Endothelial cell of umbilical vein (primary cell): Measurements from ENCODE around the gene TMEM18. TPM values are rescaled to one million over a fixed set of nuclear protein-coding genes. Genes with fewer than 3 reads are reported as not detected.

Experiments used
- BruUV-seq: library from RNA; stranded (reverse); fragments of 400-500 nt; replicated peaks from 2 replicates; lab custom pipeline; 2021; lab: Mats Ljungman, UMichigan
- CTCF ChIA-PET: fragments of 300-600, 350-600 bp; sonication (Branson Sonifier 250); formaldehyde crosslinking; loops from one replicate; lab custom pipeline; 2021; ENCODE audit warnings: antibody characterized with exemption, inconsistent platforms; lab: Charles Lee
- POLR2A ChIA-PET: fragments of 300-600, 350-600 bp; sonication (Branson Sonifier 250); formaldehyde crosslinking; loops from one replicate; lab custom pipeline; 2021; ENCODE audit warnings: antibody characterized with exemption, inconsistent platforms; lab: Charles Lee
- DNase-seq: peaks from one replicate; pipeline ENCODE4 v3.0.0-alpha.2; 2011; ENCODE audit warnings: low read depth, low spot score
- FAIRE-seq: peaks from 2 replicates; lab custom pipeline; 2011; peaks lifted over from hg19 to GRCh38; lab: Jason Lieb, UNC
- H2AFZ ChIP-seq: 2 replicates; pipeline ENCODE4 v1.6.0; 2012; ENCODE audit warnings: low read depth, low read length, control low read depth, inconsistent platforms
- H3K27ac ChIP-seq: 2 replicates; pipeline ENCODE4 v1.5.1; 2011; ENCODE audit warnings: low read depth, mild to moderate bottlenecking, control low read depth, low read length, moderate library complexity; ENCODE audit not compliant: insufficient read depth
- H3K27me3 ChIP-seq, 2 experiments: 2 replicates each; pipeline versions ENCODE4 v1.6.0 to v1.6.1; 2011; ENCODE audit warnings: low read length in 2 of 2, mixed read lengths in 1 of 2; ENCODE audit not compliant: control insufficient read depth in 2 of 2, insufficient read depth in 2 of 2
- H3K36me3 ChIP-seq, 2 experiments: 2 replicates in 1 of 2; 3 replicates in 1 of 2; pipeline ENCODE4 v1.5.1; 2011; ENCODE audit warnings: low read length in 2 of 2, mild to moderate bottlenecking in 1 of 2, moderate library complexity in 1 of 2; ENCODE audit not compliant: control insufficient read depth in 2 of 2, insufficient read depth in 2 of 2; ENCODE audit errors: extremely low read depth in 1 of 2
- H3K4me1 ChIP-seq: 3 replicates; pipeline ENCODE4 v1.5.1; 2011; ENCODE audit warnings: mild to moderate bottlenecking, low read length; ENCODE audit not compliant: control insufficient read depth, insufficient read depth; ENCODE audit errors: extremely low read depth
- H3K4me2 ChIP-seq: 2 replicates; pipeline ENCODE4 v1.6.1; 2011; ENCODE audit warnings: low read length, control low read depth, mixed read lengths; ENCODE audit not compliant: insufficient read depth
- H3K4me3 ChIP-seq, 3 experiments: fragments of 200-600 bp in 1 of 3; sonication (generic), shearing (Covaris generic) in 1 of 3; replicated peaks in 1 of 3; 2 replicates each; pipeline ENCODE4 v1.5.1; 2011 to 2016; ENCODE audit warnings: control low read depth in 3 of 3, low read length in 3 of 3, mild to moderate bottlenecking in 2 of 3, inconsistent platforms in 1 of 3, low read depth in 1 of 3, moderate library complexity in 1 of 3; ENCODE audit not compliant: insufficient read depth in 1 of 3
- H3K79me2 ChIP-seq: 2 replicates; pipeline ENCODE4 v1.6.0; 2012; ENCODE audit warnings: low read length, inconsistent platforms; ENCODE audit not compliant: control insufficient read depth, insufficient read depth
- H3K9ac ChIP-seq: replicated peaks from 2 replicates; pipeline ENCODE3; 2011; ENCODE audit warnings: low read length, control low read depth; ENCODE audit not compliant: insufficient read depth; ENCODE audit errors: extremely low read depth
- H3K9me1 ChIP-seq: replicated peaks from 3 replicates; pipeline ENCODE4 v1.6.0; 2011; ENCODE audit warnings: mild to moderate bottlenecking, low read length; ENCODE audit not compliant: control insufficient read depth, insufficient read depth; ENCODE audit errors: extremely low read depth
- H3K9me3 ChIP-seq: replicated peaks from 2 replicates; pipeline ENCODE4 v1.5.1; 2012; ENCODE audit warnings: low read length, inconsistent platforms; ENCODE audit not compliant: control insufficient read depth, insufficient read depth
- H4K20me1 ChIP-seq: replicated peaks from 2 replicates; pipeline ENCODE3; 2011; ENCODE audit warnings: mild to moderate bottlenecking, low read length; ENCODE audit not compliant: control insufficient read depth, insufficient read depth; ENCODE audit errors: extremely low read depth
- CTCF ChIP-seq, 2 donors: IDR thresholded peaks; 1 replicate in 1 of 2; 2 replicates in 1 of 2; pipeline ENCODE4 v1.5.1; 2011; ENCODE audit warnings: low read length in 2 of 2, mild to moderate bottlenecking in 2 of 2, moderate library complexity in 2 of 2, control low read depth in 1 of 2, inconsistent platforms in 1 of 2, low read depth in 1 of 2; ENCODE audit not compliant: insufficient read depth in 1 of 2; ENCODE audit errors: extremely low read depth in 1 of 2
- EZH2 ChIP-seq: IDR thresholded peaks from 2 replicates; pipeline ENCODE4 v1.6.1; 2012; ENCODE audit warnings: borderline replicate concordance, low read depth, mild to moderate bottlenecking, moderate library complexity, low read length, inconsistent platforms; ENCODE audit not compliant: severe bottlenecking
- GATA2 ChIP-seq: IDR thresholded peaks from 2 replicates; pipeline ENCODE4 v1.7.0; 2011; ENCODE audit warnings: low read depth, mild to moderate bottlenecking, moderate library complexity, mixed read lengths, low read length; ENCODE audit not compliant: insufficient read length, insufficient read depth
- JUN ChIP-seq: IDR thresholded peaks from 2 replicates; pipeline ENCODE4 v1.6.1; 2011; ENCODE audit warnings: borderline replicate concordance, low read depth; ENCODE audit not compliant: insufficient read length, insufficient read depth
- MAX ChIP-seq: IDR thresholded peaks from 2 replicates; pipeline ENCODE4 v1.6.1; 2011; ENCODE audit not compliant: insufficient read depth, insufficient read length
- MYC ChIP-seq: IDR thresholded peaks from one replicate; pipeline ENCODE4 v1.6.1; 2011; ENCODE audit warnings: mild to moderate bottlenecking, low read depth, low read length
- POLR2A ChIP-seq: IDR thresholded peaks from 2 replicates; pipeline ENCODE4 v1.6.1; 2012; ENCODE audit warnings: low read depth, mild to moderate bottlenecking, control low read depth, low read length
- POLR2AphosphoS5 ChIP-seq: IDR thresholded peaks from 2 replicates; pipeline ENCODE4 v1.6.1; 2012; ENCODE audit warnings: low read depth, mild to moderate bottlenecking, control low read depth, low read length, moderate library complexity; ENCODE audit not compliant: insufficient read depth
- dilution Hi-C: fragments of 300-500 bp; cut with MboI; formaldehyde crosslinking; loops from one replicate; pipeline ENCODE4 v1.15.0; 2019; ENCODE audit warnings: low sequenced_read_pairs; ENCODE audit not compliant: extremely low pct_ligation_motif_present
- intact Hi-C: fragments of 100-400 bp; cut with micrococcal nuclease; formaldehyde crosslinking; loops from one replicate; pipeline ENCODE4 v1.10.0; 2022
- polyA plus RNA-seq, 4 experiments: library from polyadenylated mRNA; depleted of rRNA in 3 of 4; stranded (reverse) in 3 of 4; unstranded in 1 of 4; fragments of >200 nt; gene quantifications; 2 replicates each; pipeline versions ENCODE4 v1.2.1 to v1.2.3, GENCODE V29; 2011 to 2012; ENCODE audit warnings: missing spikeins in 1 of 4
- total RNA-seq: library from RNA; stranded (reverse); gene quantifications from 2 replicates; pipeline ENCODE4 v1.2.3, GENCODE V29; 2021

TMEM18 gene
- total and polyA plus RNA-seq, 2 donors (not counting 3 experiments of a cell fraction or from before 2014, with no cell fraction given), result 19.1 to 23.1 TPM

- Histone ChIP-seq H3K27ac (no peak overlapping the region), H3K9me1 (no peaks in the 10 kb centered on the region), H4K20me1 (no peaks in the 10 kb centered on the region), H3K4me1 (no peaks in the 10 kb centered on the region), H3K4me2 (no peak overlapping the region), H2AFZ (no peak overlapping the region), H3K9ac (no peak overlapping the region), H3K4me3 (no peak overlapping the region), H3K36me3 (no peaks in the 10 kb centered on the region), H3K9me3 (no peaks in the 10 kb centered on the region), H3K79me2 (no peaks in the 10 kb centered on the region), H3K27me3 (no peaks in the 10 kb centered on the region)
- ChIA-PET POLR2A (no interaction called here), CTCF (no interaction called here)
- no peak for DNase-seq
- intact Hi-C loops, result no loop called here
- BruUV-seq, result no TSS peak
- dilution Hi-C loops, result no loop called here
- no peak for FAIRE-seq
- no peak for TF ChIP-seq GATA2
- no peak for TF ChIP-seq EZH2
- no peak for TF ChIP-seq POLR2A
- no peak for TF ChIP-seq MYC
- no peak for TF ChIP-seq POLR2AphosphoS5
- TF ChIP-seq JUN, result no peak
- no peak for TF ChIP-seq CTCF (IDR thresholded peaks at IDR 0.05; ENCODE audit: extremely low read depth in 1 of 2, insufficient read depth in 1 of 2, low read depth in 1 of 2, low read length in 2 of 2)
- TF ChIP-seq MAX, result no peak
Observed at GRCh38 chr2:694174-694573, 17.0 kb upstream of the TMEM18 start.
